GM18909 (cell line): Measurements from ENCODE around the gene GSG1.
"Not testable (repeated sequence)": the region's sequence is repeated elsewhere in the genome, so short reads cannot be mapped to it uniquely, and the experiment has no call there.

ENCODE experiments used
- ATAC-seq: cut with Tn5 transposase; IDR thresholded peaks from one replicate; pipeline ENCODE4 v1.9.1; 2021; ENCODE audit warnings: mild to moderate bottlenecking; ENCODE audit not compliant: unreplicated experiment, poor library complexity

Gene GSG1

DNA sequence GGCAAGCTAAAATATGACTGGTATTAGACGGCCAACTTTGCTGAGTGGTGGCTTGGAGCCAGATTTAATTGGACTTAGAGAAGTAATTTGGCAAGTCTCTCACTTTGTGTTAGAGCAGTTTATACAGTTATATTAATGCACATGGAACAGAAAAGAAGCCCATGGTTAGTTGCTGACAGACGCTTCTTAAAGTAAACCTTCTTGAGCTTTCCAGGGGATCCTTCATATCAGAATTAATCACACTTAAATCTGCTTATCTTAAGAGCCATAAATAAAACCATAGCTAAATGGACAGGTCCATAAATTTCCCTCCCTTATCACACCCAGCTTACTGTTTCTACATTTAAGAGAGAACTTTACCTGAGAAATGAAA lies 9.6 kb downstream of the GSG1 start:
- ATAC-seq: no peak

DNA sequence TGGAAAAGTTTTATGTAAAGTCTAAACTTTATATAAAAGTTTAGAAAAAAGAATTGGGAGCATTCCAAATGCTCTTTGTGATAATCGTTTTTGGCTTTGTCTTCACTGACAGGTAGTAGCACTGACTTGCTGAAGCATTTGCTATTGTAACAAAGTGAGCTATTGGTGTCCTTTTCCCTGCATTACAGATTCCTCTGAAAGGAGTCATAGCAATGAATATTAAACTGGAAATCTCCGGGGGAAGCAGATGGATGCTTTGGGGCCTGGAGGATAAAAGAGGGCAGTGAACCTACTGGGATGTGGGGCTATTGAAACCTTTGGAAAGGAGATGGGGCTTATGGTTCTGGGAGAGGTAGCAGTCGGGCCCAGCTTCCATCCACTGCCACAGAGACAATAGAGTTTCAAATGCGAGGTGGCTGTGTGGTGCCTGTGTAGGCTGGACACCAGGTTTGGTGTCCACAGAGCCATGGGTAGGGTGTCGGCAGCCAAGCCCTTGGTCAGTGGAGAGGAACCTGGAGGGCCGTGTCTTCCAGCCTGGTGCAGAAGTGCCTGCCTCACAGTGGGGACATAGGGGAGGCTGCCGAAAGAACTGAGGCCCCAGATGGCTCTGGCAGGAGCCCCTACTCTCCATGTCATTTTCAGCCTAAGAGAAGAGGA lies 10.1 kb downstream of the GSG1 start:
- ATAC-seq: no peak

DNA sequence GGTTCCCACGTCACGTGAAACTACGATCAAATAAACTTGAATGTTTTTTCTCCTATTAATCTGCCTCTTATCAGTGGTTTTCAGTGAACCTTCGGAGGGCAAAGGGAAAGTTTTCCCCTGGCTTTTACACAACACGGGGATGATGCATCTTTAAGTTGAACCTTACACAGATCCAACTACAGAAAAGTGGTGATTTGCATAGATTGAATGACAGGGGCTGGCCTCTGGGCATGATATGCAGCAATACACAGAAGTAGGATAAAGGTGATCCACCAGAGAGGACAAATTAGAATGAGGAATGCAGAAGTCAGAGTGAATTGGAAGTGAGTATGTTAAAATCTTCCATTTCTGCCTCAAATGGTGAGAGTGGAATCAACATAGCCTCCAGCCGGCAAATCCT lies 11.6 kb downstream of the GSG1 start:
- no peak for ATAC-seq

GRCh38 chr12:13090054-13090453 lies 13.4 kb downstream of the GSG1 start:
- no peak for ATAC-seq

GRCh38 chr12:13088496-13088895 lies 15.0 kb downstream of the GSG1 start:
- no peak for ATAC-seq

- ATAC-seq: no peak
Measured at GRCh38 chr12:13087766-13088165, 15.7 kb downstream of the GSG1 start.

DNA sequence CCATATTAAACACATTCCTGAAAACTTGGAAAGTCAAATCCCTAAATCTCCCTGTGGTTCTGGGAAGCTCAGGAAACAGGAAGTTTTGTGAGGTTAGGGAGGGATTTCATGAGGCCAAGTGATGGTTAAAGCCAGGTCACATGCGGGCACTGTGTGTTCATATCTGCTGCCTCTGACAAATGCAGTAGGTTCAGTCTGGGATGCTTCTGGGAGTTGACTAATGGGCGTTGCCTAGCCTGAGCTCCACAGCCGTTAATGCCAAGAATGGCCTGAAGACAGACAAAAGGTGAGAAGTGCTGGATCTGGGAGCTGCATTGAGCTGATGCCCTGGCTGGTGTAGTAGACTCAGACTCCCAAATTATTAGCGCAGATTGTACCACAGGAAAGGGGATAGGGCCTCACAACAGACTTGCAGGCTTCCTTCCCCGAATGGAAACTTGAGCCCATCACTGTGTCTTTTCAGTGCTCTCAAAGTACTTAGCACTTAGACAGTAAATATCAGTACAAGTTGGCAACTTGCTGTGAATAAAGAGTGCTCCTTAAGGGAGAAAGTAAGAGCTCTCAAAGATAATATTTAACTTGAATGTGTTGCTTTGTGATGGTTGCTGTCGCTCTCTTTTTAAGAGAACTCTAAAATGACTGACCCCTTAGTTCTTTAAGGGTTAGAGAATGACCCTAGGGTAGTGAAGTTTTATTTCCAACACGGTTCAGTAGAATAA lies 17.3 kb downstream of the GSG1 start:
- ATAC-seq: no peak

- no peak for ATAC-seq
Measured at GRCh38 chr12:13084898-13085640, 18.4 kb downstream of the GSG1 start.

DNA sequence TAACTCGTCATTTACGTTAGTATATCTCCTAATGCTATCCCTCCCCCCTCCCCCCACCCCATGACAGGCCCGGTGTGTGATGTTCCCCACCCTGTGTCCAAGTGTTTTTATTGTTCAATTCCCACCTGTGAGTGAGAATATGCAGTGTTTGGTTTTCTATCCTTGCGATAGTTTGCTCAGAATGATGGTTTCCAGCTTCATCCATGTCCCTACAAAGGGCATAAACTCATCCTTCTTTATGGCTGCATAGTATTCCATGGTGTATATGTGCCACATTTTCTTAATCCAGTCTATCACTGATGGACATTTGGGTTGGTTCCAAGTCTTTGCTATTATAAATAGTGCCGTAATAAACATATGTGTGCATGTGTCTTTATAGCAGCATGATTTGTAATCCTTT lies 19.8 kb downstream of the GSG1 start:
- not testable (repeated sequence) for ATAC-seq

DNA sequence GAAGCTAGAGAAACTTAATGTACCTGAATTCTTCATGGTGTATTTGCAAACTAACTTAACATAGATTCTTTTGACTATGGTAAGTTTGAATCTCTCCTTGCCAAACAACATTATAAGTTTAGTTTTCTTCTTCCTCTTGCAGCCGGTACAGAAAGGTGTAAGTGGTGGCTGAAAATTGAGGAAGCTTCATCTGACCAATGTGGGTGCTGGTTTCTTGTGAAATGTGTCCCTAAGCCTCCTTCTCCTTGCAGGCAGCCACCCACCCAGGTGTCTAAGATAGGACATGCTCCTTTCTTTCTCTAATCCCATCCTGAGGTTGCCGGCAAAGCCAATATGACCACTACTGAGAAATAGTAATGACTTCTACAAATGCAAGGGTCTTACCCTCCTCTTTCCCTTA lies 20.6 kb downstream of the GSG1 start:
- no peak for ATAC-seq

- ATAC-seq: no peak
Measured at GRCh38 chr12:13080266-13080665, 23.2 kb downstream of the GSG1 start.

- ATAC-seq: no peak
Measured at GRCh38 chr12:13079440-13079906, 24.0 kb downstream of the GSG1 start.

- ATAC-seq: no peak
Measured at GRCh38 chr12:13075786-13076570, 27.5 kb downstream of the GSG1 start.

DNA sequence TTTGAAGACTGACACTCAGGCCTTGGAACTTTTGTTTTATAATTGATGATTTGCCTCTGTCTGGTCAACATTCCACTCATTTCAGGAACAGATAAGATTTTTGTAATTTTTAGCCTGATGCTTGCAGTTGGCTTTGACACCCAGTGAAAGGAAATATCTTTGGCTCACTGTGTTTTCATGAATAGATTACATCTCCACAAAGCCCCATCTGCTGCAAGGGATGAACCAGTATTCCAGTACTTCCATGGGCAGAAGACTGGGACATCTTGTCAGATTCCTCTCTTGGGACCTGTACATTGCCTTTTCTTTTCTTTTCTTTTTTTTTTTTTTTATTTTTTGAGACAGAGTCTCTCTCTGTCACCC lies 28.4 kb downstream of the GSG1 start:
- ATAC-seq: no peak

GRCh38 chr12:13074396-13075117 lies 28.9 kb downstream of the GSG1 start:
- ATAC-seq: no peak

DNA sequence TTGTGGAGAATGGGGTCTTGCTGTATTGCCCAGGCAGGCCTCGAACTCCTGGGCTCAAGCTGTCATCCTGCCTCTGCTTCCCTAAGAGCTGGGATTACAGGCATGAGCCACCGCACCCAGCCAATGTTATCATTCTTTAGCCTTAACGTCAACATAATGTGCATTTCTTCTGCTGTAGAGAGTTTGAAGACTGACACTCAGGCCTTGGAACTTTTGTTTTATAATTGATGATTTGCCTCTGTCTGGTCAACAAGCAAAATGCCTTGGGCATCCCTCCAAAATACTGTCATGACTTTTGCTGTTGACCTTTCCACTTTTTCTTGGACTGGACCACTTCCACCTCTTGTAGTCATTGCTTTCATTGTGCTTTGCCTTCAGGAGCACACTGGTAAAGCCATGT lies 30.3 kb downstream of the GSG1 start:
- no peak for ATAC-seq

GRCh38 chr12:13071305-13072280 lies 31.9 kb downstream of the GSG1 start:
- no peak for ATAC-seq

GRCh38 chr12:13069380-13069779 lies 34.1 kb downstream of the GSG1 start:
- ATAC-seq: no peak

DNA sequence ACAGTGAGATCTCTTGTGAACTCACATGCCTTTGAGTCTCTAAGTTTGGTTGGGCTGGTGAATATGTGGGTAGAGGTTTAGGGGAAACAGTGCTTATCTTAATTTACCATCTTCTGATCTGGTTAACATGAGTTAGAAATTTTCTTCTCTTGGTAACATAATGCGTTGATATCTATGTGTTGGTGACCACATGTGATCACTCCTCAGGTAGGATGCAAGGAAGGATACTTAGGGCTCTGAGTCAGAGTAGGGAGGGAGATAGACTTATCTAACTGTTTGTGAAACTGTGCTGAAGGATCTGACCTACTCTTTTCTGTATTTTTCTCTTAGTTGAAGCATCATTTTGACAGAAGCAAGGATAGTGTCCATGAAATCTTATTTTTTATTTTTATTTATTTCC lies 36.1 kb downstream of the GSG1 start:
- no peak for ATAC-seq
